ENCODE results near the gene SULT1E1. TPM values are rescaled to one million over a fixed set of nuclear protein-coding genes. Genes with fewer than 3 reads are reported as not detected.

SULT1E1 gene
- total RNA-seq, 1 donor from 2014 or later = 15.3 TPM

DNA sequence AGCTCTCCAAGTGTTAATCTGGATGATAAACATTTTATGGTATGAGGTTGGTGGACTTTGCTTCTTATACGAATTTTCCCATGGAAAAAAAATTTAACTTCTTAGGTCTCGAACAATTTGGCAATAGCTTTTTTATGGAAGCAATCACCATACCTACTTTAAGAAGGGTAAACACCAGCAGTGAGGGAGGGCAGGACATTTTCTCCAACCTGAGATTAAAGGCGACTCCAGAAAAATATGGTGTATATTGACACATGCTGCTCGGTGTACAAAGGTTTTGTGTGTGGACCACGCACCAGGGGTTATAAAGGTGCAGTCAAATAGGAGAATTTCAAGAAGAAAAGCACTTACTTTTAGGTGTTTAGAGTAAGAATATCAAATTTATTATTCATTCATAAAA is 34.2 kb upstream of the SULT1E1 start:
- no peaks in the 10 kb centered on the region for H3K27me3 Mint-ChIP-seq

DNA sequence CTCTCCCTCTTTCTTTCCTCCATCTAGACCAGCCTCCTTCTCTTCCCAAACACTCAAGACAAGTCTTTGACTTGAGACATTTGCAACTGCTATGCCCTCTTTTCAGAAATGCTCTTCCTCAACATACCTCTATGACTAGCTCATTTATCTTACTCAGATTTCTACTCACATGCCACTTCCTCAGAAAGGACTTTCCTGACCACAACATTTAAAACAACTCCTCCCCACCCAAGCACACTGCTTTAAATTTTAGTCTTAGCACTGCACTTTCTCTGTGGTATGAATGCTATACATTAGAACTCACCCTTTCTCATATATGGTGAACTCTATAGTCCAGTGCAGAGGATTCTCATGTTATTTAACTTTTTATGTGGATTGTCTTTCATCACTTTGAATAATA is 28.4 kb upstream of the SULT1E1 start:
- Mint-ChIP-seq H3K27me3 (no peaks in the 10 kb centered on the region), H3K27ac (no peak overlapping the region), H3K36me3 (ENCODE audit: insufficient read depth) (peaks cover 7% of the 10 kb centered on the region), H3K4me1 (ENCODE audit: low read depth) (no peaks in the 10 kb centered on the region), H3K9me3 (ENCODE audit: low read depth) (peaks cover 10% of the 10 kb centered on the region), H3K4me3 (ENCODE audit: low read depth) (no peak overlapping the region)
- no peak for TF ChIP-seq CTCF (IDR thresholded peaks at IDR 0.05; ENCODE audit: unreplicated experiment)
- no peak for DNase-seq (ENCODE audit: low spot score, unreplicated experiment)

More for the DNA sequence above, 34.2 kb upstream of the SULT1E1 start:
- DNase-seq (ENCODE audit: low spot score, unreplicated experiment) = no peak
- no peak for TF ChIP-seq CTCF (IDR thresholded peaks at IDR 0.05; ENCODE audit: unreplicated experiment)
- Mint-ChIP-seq H3K4me3 (ENCODE audit: low read depth) (no peak overlapping the region), H3K36me3 (ENCODE audit: insufficient read depth) (no peaks in the 10 kb centered on the region), H3K27ac (no peak overlapping the region), H3K4me1 (ENCODE audit: low read depth) (peaks cover 2% of the 10 kb centered on the region), H3K9me3 (ENCODE audit: low read depth) (no peaks in the 10 kb centered on the region)

- Mint-ChIP-seq H3K4me1 (ENCODE audit: low read depth) (peaks cover 18% of the 10 kb centered on the region), H3K27me3 (no peaks in the 10 kb centered on the region), H3K9me3 (ENCODE audit: low read depth) (peaks cover 18% of the 10 kb centered on the region), H3K4me3 (ENCODE audit: low read depth) (no peak overlapping the region), H3K36me3 (ENCODE audit: insufficient read depth) (peaks cover 7% of the 10 kb centered on the region), H3K27ac (no peak overlapping the region)
- TF ChIP-seq CTCF (IDR thresholded peaks at IDR 0.05; ENCODE audit: unreplicated experiment) = no peak
- no peak for DNase-seq (ENCODE audit: low spot score, unreplicated experiment)
Measured at GRCh38 chr4:69882150-69882549, 22.2 kb upstream of the SULT1E1 start.

DNA sequence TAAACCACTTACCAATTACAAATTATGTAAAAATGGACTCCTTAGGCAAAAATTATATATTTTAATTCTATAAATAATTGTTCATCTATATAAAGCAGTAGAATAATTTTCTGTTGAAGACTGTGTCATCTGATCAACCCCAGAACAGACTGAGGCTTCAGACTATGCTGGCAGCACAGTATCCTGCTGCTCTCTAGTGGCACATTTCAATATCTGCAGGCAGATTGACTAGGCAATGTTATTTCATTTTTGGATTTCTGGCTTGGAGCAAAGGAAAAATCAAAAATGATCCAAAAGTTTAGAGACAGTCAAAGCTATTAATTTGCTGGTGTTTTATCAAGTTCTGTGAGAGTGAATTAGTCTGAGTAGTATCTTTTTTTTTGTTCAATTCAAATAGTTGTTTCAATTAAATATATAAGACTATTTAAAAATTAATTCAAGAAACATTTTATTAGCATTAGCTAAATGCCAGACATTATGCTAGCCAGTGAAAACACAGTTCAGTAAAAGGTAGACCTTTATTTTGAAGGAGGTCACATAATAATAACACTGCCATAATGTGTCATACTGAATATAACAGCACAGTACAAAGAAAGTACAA is 21.3 kb upstream of the SULT1E1 start:
- peak; percentile 97 for TF ChIP-seq CTCF (IDR thresholded peaks at IDR 0.05; ENCODE audit: unreplicated experiment)
- DNase-seq (ENCODE audit: low spot score, unreplicated experiment) = no peak
- Mint-ChIP-seq H3K9me3 (ENCODE audit: low read depth) (peaks cover 18% of the 10 kb centered on the region), H3K27me3 (no peaks in the 10 kb centered on the region), H3K36me3 (ENCODE audit: insufficient read depth) (peaks cover 7% of the 10 kb centered on the region), H3K4me1 (ENCODE audit: low read depth) (peaks cover 21% of the 10 kb centered on the region), H3K27ac (no peak overlapping the region), H3K4me3 (ENCODE audit: low read depth) (no peak overlapping the region)

GRCh38 chr4:69878250-69878649 is 18.3 kb upstream of the SULT1E1 start:
- TF ChIP-seq CTCF (IDR thresholded peaks at IDR 0.05; ENCODE audit: unreplicated experiment) = no peak
- peaks cover 1% of the 10 kb centered on the region for H3K36me3 Mint-ChIP-seq (ENCODE audit: insufficient read depth)
- no peak overlapping the region for H3K4me3 Mint-ChIP-seq (ENCODE audit: low read depth)
- H3K9me3 Mint-ChIP-seq (ENCODE audit: low read depth) = peaks cover 7% of the 10 kb centered on the region
- no peak for DNase-seq (ENCODE audit: low spot score, unreplicated experiment)
- peaks cover 33% of the 10 kb centered on the region for H3K4me1 Mint-ChIP-seq (ENCODE audit: low read depth)
- H3K27ac Mint-ChIP-seq = peak overlapping the region; percentile 78
- no peaks in the 10 kb centered on the region for H3K27me3 Mint-ChIP-seq

Data from progenitor cell of endocrine pancreas (in vitro differentiated cells).